Measurements from ENCODE around the gene GOSR1.
"Not testable (repeated sequence)": the region's sequence is repeated elsewhere in the genome, so short reads cannot be mapped to it uniquely, and the experiment has no call there.

The GOSR1 gene

DNA sequence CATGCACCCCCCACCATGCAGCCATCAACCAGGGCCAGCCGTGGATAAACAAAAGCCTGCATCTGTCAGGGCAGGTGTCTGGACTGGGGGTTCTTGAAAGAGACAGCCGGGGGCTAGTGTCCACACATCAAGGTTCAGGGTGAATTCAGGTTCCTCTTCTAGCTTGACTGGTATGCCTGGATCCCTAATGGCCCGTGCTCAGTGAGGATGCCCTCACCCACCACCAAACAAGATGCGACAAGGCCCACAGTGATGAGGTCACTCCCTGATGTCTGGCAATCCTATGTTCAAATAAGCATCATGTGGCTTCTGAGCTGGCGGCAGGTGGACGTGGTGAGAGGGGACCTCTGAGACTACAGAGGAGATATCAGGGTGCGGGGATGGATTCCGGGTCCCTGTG, 64.6 kb downstream of the GOSR1 start:
- in situ Hi-C loops (cut with HindIII; ENCODE audit: low sequenced_read_pairs): no loop called here

DNA sequence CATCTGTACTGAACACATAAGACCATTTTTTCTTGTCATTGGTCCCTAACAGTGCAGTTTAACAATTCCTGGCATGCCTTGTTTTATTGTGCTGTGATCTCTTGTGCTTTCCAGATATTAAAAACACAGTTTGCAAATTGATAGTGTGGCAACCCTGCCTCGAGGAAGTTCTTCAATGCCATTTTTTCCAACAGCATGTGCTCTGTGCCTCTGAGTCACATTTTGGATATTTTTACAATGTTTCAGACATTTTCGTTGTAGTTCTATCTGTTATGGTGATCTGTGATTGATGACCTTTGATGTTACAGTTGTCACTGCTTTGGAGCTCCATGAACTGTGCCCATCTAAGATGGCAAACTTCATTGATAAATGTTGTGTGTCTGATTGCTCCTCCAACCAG, 66.2 kb downstream of the GOSR1 start:
- in situ Hi-C loops (cut with HindIII; ENCODE audit: low sequenced_read_pairs): no loop called here

DNA sequence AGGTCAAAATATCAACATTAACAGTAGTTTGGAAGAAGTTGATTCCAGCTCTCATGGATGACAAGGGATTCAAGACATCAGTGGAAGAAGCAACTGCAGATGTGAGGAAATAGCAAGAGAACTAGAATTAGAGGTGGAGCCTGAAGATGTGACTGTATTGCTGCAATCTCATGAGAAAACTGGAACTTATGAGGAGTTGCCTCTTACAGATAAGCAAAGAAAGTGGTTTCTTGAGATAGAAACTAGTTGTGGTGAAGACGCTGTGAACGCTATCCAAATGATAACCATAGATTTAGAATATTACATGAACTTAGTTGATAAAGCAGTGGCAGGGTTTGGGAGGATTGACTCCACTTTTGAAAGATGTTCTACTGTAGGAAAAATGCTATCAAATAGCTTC, 67.8 kb downstream of the GOSR1 start:
- in situ Hi-C loops (cut with HindIII; ENCODE audit: low sequenced_read_pairs): no loop called here

DNA sequence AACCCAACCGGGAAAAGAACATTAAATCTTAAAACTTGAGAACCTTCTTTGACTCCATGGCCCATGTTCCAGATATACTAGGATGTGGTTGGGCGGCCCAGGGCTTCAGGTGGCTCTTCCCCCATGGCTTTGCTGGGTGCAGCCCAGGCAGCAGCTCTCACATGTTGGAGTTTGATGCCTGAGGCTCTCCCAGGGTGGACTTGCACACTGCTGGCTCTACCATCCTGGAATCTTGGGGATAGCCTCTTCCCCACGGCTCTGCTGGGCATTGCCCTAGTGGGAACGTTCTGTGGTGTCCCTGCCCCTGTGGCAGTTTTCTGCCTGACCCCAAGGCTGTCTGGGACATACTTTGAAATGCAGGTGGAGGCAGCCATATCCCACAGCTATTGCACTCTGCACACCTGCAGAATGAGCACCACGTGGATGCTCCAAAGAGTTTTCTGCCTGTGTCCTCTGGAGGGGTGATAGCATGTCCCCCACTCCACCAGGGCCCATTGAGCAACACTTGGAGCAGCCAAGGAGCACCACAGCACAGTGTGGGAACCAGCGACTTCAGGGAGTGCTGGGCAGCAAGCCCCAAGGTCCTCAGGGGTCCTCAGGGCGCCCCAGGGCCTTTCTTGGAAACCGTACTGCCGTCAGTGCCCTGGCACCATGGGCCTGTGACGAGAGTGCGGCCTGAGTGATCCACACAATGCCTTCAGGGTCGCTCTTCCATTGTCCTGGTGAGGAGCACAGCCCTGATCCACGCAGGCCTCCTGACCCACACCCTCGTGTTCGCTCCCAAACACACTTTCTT, 70.8 kb downstream of the GOSR1 start:
- in situ Hi-C loops (cut with HindIII; ENCODE audit: low sequenced_read_pairs): no loop called here

DNA sequence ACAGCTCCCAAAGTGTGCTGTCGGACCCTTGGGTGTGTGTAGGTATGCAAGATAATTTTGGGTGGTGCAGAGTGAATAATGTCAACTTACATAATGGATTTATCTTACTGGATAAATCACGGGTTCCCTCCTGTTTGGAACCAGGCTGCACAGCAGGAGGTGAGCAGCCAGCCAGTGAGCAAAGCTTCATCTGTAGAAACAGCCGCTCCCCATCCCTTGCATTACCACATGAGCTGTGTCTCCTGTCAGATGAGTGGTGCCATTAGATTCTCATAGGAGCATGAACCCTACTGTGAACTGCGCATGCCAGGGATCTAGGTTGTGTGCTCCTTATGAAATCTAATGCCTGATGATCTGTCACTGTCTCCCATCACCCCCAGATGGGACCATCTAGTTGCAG, 72.0 kb downstream of the GOSR1 start:
- in situ Hi-C loops (cut with HindIII; ENCODE audit: low sequenced_read_pairs): not testable (repeated sequence)

DNA sequence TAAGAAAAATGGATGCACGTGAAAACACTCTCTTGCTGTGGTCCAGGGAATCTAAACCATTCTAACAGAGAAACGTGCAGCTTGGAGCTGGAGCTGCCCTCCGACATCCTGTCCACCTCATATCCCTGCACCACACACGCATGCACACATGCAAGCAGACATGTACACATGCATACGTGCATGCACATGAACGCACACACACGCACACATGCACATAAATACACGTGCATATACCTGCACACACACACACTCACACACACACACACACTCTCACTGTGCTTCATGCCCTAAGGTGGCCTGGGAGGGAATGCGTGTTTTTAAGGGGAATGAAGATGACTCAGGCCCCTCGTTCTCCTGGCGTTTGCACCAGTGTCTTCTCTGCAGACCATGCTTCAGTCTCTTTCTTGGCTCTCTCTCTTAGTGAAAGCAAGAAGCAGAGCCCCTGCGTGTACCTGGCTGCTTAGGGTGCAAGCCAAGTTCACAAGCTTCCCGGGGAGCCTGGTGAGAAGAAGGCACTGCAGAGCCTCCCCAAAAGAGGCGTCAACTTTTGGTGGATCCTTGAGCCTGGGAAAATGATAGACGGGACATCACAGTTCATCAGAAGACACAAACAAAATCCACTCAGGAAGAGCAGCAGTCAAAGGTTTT, 72.8 kb downstream of the GOSR1 start:
- in situ Hi-C loops (cut with HindIII; ENCODE audit: low sequenced_read_pairs): no loop called here

DNA sequence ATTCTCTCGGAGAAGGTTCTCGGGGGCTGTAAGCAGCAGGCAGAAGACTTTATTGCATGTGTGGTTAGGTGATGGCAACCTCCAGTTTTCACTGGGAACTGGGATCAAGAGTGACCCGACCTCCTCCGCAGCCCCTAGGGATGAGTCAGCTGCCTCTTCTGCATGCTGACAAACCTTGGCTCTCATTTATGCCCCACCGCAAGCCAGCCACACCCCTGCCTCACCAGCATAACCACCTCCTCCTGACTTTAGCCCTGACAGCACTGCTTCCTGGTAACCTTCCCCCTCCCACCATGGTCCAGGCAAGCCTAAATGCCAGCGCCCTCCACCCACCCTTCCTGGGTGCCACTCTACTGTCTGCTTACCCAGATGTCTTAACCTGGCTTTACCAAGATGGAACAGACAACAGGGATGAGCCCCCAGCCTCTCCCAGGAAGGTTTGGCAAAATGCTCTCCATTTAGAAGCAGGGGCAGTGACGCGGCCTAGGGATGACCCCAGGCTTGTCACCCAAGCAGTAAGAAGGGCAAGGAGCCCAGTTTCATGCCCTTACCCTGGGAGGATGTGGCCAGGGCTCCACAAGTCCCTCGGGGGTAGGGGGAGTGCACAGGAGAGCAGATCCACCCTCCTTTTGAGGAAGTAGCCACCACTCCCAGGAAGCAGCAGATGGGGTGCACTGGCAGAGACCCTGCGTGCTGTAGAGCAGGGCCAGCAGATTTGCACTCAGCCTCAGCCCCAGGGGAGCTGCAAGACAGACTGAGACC, 73.5 kb downstream of the GOSR1 start:
- in situ Hi-C loops (cut with HindIII; ENCODE audit: low sequenced_read_pairs): no loop called here

DNA sequence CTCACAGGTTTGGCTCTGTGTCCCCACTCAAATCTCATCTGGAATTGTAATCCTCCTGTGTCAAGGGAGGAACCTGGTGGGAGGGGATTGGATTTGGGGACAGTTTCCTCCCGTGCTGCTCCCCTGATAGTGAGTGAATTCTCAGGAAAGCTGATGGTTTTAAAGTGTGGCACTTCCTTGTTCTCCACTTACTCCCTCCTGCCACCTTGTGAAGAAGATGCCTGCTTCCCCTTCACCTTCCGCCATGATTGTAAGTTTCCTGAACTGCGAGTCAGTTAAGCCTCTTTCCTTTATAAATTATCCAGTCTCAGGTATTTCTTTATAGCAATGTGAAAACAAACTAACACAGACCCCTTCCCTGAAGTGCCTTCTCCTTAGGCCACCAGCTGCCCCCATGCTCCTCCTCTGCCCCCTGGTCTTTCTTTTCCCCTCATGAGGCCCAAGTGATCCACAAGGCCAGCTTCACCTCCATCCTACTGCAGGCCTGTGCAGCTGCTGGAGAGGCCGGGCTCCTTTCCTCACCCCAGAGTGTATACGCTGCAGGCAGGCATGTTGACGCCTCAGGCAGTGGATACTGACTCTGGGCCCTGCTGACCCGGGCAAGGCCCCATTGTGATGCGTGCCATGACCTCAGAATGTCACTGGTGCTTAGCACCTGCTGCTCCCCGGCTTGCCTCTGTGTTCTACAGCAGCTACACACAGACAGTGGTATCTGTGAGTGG, 74.2 kb downstream of the GOSR1 start:
- in situ Hi-C loops (cut with HindIII; ENCODE audit: low sequenced_read_pairs): not testable (repeated sequence)

DNA sequence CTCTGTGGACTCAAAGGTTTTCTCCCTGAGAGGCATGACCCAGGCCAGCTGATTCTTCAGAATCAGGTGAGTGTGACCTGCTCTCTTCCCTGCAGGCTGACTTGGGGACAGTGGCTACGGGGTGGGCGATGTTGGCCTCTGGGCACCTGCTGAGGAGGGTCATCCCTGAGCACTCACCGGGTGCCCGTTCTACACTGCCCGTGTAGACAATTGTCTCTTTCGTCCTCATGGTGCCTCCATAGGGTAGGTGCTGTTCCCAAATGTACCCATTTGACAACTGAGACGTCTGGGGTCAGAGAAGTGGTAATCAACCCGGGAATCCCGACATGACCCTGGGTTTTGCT, 74.8 kb downstream of the GOSR1 start:
- in situ Hi-C loops (cut with HindIII; ENCODE audit: low sequenced_read_pairs): no loop called here

DNA sequence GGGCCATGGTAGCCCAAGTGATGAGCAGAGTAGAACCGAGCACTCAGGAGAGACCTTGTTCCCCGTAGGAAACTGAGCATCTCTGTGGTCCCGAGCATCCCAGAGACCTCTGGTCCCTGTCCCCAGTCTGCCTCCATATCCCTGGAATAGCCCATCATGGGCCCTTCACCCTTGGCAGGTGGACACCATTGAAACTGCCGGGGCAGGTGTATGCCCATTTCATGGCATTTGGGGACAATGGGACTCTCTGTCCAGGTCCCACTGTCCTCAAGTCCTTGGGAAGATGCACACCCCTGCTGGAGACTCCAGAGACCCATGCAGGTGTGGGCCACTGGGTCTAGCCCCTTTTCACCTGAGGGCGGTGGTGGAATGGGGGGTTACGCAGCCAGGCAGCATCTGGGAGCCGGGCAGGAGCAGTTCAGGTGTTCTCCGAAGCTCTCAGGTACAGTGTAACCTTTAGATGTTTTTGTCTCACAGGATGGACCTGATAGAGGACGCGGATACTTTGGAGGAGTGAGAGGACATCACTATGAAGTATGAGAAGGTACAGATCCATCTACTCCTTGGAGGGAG, 75.9 kb downstream of the GOSR1 start:
- in situ Hi-C loops (cut with HindIII; ENCODE audit: low sequenced_read_pairs): no loop called here

DNA sequence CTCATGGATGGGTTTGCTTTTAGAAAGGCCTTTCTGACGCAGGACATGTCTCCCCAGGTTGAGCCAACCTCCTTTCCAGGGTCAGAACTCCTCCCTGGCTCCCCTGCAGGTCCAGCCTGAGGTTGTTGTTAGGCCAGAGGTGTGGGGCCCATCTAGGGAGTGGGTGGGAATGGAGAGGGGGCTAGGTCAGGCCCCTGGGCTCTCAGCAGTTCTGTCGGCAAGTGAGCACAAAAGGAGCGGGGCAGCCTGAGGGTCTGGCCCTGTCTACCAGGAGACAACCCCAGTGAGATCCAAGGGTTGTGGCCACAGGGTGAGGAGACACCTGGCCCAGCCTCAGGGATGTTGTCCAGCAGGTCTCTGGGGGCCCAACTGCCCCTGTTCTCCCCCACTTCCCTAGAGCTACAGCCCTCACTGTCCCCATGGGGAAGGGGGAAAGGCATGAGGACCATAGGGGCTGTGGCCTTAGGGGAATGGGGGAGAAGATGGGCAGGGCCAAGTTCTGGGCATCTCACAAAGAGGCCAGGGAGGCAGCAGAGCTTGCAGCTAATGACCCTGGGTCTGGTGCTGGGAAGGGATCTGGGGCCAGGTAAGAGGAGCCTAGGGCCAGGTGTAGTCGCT, 76.7 kb downstream of the GOSR1 start:
- in situ Hi-C loops (cut with HindIII; ENCODE audit: low sequenced_read_pairs): not testable (repeated sequence)

DNA sequence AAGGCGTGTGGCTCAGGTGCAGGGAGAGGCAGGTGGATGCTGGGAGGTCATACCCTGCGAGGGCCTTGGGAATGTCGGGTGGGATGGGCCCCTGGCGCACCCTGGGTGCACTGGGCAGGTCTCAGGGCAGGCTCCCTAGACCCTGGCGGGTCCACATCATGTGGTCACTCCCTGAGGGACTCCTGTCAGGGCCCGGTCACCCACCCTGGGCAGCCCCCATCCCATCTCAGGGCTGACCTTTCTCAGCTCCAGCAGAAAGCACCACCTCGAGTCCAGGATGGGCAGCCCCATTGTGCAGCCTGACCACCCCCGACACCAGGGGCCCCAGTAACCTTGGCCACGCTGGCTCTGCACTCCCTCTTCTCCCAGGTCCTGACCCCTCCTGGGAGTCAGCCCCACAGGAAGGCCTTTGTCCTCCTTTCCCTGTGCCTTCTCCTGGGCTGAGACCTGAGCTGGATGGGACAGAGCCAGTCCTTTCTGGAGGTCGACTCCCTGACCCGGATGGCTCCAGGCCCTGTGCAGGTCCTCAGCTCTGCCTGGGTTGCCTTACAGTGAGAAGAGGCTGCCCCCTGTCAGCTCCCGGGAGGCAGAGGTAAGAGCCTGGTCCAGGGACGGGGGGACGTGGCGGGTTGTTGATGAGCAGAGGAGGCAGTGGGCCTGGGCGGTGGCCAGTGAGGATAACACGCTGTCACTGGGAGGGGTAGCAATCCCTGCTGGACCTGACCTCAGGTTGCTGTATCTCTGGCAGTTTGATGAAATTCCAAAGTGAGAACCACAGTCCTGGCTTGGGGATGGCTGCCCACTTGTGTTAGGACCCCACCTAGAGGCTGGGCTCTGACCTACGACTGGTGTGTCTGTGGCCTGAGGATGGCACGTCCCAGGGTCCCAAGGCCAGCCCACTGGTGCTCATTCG, 77.9 kb downstream of the GOSR1 start:
- in situ Hi-C loops (cut with HindIII; ENCODE audit: low sequenced_read_pairs): no loop called here

DNA sequence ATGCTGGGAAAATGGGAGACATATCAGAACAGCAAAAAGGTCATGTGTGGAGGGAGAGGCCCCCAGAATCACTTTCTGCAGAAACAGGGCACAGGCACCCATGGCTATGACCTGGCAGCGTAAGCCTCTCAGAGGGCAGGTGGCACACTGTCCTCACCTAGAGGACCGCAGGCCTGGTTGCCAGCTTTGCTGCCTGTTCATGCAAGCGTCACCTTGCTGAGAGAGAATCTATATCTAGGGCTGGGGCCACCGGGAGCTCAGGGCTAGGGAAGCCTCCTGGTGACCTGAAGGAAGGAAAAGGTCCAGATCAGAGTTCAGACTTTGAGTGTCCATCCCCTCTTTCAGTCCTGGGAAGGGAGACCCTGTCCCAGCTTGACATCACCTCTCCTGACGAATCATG, 78.7 kb downstream of the GOSR1 start:
- in situ Hi-C loops (cut with HindIII; ENCODE audit: low sequenced_read_pairs): no loop called here

DNA sequence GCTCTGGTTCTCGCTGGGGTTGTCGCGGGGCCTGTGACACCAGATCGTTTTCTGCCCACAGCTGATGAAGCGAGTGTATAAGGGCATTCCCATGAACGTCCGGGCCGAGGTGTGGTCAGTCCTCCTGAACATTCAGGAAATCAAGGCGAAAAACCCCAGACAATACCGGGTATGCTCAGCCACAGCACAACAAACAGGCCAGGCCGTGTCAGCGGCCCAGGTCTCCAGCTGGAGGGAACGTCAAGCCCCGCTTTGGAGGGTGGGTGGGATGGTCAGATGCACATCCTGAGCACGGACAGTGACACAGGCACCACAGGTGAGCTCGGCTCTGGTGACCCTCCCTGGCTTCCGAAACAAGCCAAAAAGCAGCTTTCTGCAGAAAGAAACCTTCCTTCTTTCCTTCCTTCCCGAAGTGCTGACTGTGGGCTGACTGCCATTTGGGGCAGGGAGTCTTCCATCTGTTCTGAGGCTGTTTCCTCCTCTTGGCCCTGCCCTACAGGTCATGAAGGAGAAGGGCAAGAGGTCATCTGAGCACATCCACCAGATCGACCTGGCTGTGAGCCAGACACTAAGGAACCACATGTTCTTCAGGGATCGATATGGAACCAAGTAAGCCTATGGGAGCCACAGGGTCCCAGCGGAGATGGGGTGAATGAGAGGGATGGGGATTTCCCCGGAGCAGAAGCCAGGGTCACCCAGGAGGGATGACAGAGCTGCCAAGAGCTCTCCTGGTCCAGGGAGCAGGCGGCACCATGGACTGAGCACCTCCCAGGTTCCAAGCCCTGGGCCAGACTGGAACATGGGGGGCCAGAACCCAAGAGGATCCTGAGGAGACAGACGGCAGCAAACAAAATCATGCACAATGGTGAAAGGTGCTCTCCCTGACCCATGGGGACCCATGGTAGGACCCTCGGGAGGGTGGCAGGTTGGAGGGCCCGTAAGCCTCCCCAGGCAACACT, 79.4 kb downstream of the GOSR1 start:
- in situ Hi-C loops (cut with HindIII; ENCODE audit: low sequenced_read_pairs): no loop called here

DNA sequence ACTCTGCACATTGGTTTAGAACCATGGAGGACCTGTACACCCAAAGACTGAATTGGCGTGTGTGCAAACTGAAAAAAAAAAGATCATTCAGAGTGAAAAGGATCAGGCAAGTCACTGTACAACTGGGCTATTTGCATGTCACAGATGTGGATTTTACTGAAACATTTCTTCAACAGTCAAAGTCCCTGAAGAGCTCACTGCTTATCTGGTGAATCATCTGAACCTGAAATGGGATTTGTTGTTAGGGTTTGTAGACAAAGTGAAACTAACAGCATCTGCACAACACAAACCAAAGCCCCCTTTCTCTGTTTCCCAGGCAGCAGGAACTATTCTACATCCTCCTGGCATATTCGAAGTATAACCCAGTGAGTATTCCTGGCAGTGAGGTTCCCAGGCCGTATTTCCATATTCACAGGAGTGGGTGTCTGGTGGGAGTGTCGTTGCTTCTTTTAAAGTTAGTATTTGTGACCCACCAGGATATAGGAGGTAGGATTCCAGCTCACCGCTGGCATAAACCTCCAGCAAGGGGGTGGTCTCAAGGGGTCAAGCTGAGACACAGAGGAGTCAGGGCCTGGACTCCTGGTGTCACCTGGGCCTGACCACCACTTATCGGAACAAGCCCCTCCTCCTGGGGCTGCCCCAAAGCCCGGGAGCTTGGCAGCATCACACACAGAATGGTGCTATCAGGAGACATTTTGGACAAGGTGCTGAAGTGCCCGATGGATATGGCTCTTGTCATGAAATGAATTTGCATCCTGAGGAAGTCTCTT, 80.9 kb downstream of the GOSR1 start:
- in situ Hi-C loops (cut with HindIII; ENCODE audit: low sequenced_read_pairs): no loop called here

DNA sequence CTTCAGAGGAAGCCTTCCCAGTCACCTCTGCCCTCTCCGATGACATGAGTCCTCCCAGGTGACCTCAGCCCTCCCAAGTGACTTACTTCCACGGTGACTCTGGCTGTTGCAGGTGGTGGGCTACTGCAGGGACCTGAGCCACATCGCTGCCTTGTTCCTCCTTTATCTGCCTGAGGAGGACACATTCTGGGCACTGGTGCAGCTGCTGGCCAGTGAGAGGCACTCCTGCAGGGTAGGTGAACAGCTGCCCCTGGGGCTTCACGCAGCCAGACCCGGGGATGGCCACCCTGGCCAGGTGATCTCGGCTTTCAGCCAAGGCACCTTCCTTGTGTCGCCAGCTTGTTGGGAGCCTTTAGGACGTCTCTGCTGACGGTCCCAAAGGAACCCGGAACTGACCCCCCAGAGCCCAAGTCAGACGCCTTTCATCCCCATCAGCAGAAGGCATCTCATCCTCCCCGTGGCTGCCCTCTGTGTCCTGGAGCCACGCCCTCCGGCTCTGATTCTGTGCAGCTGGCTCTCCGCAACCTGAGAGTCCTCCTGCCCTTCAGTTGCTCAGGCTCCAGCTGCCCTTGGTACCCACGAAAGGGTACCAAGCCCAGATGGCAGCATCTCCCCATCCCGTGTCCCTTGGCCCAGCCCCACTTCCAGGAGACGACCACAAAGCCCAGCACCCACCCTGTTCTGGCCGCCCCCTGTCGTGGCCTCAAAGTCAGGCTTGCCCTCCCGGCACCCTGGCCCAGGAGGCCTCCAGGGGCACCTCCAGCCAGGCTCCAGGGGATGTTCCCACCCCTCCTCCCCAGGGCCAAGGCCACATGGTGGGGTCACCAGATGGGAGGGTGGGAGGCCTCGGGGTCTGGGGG, 81.7 kb downstream of the GOSR1 start:
- in situ Hi-C loops (cut with HindIII; ENCODE audit: low sequenced_read_pairs): no loop called here

DNA sequence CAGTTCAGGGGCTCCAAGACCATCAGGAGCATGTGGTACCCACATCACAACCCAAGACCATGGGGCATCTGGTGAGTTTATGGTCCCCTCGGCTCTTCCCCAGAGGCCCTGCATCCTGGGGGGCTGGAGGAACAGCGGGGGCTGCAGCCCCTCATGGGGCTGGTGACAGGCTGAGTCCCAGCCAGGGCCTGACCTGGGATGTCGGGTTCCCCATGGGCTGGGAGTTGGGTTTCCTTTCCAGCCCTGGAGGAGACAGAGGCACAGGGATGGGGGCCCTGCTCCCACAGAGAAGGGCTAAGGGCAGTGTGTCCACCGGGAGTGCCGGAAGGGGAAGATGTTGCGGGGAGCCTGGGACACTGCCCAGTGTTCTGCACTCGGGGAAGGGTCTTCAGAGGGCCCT, 82.4 kb downstream of the GOSR1 start:
- in situ Hi-C loops (cut with HindIII; ENCODE audit: low sequenced_read_pairs): no loop called here
